ENCODE measurements around the gene KIF26B.

Gene KIF26B

GRCh38 chr1:245652660-245653427 is 498.1 kb downstream of the KIF26B start:
- DNase-seq (ENCODE audit: extremely low read depth, low read depth): no peak
- TF ChIP-seq, protein P1, sequence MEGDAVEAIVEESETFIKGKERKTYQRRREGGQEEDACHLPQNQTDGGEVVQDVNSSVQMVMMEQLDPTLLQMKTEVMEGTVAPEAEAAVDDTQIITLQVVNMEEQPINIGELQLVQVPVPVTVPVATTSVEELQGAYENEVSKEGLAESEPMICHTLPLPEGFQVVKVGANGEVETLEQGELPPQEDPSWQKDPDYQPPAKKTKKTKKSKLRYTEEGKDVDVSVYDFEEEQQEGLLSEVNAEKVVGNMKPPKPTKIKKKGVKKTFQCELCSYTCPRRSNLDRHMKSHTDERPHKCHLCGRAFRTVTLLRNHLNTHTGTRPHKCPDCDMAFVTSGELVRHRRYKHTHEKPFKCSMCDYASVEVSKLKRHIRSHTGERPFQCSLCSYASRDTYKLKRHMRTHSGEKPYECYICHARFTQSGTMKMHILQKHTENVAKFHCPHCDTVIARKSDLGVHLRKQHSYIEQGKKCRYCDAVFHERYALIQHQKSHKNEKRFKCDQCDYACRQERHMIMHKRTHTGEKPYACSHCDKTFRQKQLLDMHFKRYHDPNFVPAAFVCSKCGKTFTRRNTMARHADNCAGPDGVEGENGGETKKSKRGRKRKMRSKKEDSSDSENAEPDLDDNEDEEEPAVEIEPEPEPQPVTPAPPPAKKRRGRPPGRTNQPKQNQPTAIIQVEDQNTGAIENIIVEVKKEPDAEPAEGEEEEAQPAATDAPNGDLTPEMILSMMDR (IDR thresholded peaks at IDR 0.05; ENCODE audit: low read depth, low read length, missing control alignments): no peak
- H3K4me3 ChIP-seq (replicated peaks; ENCODE audit: low read depth, low read length): no peak overlapping the region

DNA sequence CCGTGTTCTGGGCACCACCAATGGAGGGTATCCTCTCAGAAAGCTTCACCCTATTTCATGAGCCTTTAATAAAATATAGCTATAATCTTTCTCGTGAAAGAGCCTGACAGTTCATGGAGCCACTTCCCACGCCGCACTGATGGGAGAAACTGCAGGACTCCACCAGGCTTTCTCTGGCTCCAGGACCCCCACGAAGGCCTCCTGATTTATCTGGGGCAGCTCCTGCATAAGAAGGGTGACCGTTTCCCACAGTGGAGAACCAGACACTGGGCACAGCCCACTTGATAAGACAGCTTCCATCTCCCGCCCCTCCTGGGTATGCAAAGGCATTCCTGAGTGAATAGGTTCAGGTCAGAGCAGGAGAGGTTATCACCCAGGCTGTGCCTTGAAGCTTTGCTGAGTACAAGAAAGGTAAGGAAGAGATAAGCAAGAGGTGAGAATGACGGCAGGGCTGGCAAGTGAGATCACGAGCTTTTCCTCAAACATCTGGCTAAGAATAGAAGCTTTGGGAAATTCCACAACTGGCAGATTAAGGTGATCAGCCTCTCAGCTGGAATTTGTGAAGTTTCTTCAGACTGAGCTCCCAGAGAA is 499.8 kb downstream of the KIF26B start:
- DNase-seq (ENCODE audit: extremely low read depth, low read depth): no peak
- H3K4me3 ChIP-seq (replicated peaks; ENCODE audit: low read depth, low read length): no peak overlapping the region
- TF ChIP-seq, protein P1 (IDR thresholded peaks at IDR 0.05; ENCODE audit: low read depth, low read length, missing control alignments): no peak

DNA sequence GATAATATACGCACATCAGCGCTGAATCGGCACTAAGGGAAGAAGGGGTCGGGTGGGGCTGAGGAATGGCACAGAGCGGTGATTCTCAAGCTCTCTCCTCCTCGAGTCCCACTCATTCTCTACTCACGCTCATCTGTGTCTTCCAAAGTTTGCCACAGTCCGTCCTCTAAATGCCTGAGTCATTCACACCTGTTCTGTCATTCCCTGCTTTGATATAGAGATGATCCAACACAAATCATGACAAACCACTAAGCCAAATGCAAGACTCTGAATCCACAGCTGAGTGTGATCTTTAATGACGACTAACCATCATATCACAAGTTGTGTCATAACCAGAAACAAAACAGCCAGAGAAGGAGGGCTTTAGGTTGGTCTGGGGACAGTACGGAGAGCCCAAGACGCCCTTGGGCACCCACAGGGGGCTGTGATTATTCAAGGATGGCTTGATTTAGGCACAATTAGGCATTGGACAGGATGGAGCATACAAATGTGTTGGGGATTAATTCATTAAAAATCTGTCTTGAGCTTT is 501.5 kb downstream of the KIF26B start:
- H3K4me3 ChIP-seq (replicated peaks; ENCODE audit: low read depth, low read length): no peak overlapping the region
- TF ChIP-seq, protein P1 (IDR thresholded peaks at IDR 0.05; ENCODE audit: low read depth, low read length, missing control alignments): no peak
- DNase-seq (ENCODE audit: extremely low read depth, low read depth): no peak

GRCh38 chr1:245657371-245657770 is 502.6 kb downstream of the KIF26B start:
- DNase-seq (ENCODE audit: extremely low read depth, low read depth): no peak
- TF ChIP-seq, protein P1 (IDR thresholded peaks at IDR 0.05; ENCODE audit: low read depth, low read length, missing control alignments): no peak
- H3K4me3 ChIP-seq (replicated peaks; ENCODE audit: low read depth, low read length): no peak overlapping the region

DNA sequence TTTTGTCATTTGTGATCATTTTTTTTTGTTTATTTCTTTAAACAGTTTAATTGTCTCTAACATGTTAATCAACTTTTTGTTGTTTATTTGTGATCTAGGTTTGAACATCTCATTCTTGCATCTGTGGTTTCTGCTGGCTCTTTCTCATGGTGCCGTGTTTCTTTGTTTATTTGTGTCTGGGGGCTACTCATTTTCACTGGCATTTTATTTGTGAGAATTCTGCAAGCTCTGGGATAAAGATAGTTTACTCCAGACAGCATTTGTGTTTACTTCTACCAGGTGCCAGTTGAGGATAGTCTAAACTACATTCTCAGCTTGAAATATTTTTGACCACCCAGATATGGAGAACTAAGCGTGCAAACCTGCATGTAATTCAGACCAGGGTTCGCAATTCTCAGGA is 508.6 kb downstream of the KIF26B start:
- TF ChIP-seq, protein P1 (IDR thresholded peaks at IDR 0.05; ENCODE audit: low read depth, low read length, missing control alignments): no peak
- no peak for DNase-seq (ENCODE audit: extremely low read depth, low read depth)
- H3K4me3 ChIP-seq (replicated peaks; ENCODE audit: low read depth, low read length): no peak overlapping the region

DNA sequence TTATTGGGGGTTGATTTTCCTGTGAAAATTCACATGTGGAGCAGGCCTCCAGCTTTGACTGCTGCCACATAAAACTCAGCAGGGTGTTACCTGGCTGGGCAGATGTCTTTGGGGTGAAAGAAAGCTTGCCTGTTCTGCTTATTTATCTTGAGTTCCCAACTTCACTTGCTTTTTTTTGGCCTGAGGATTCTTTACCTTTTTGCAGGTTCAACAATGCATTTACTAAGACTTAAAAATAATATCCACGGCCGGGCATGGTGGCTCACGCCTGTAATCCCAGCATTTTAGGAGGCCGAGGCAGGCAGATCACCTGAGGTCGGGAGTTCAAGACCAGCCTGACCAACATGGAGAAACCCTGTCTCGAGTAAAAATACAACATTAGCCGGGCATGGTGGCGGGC is 509.1 kb downstream of the KIF26B start:
- TF ChIP-seq, protein P1 (IDR thresholded peaks at IDR 0.05; ENCODE audit: low read depth, low read length, missing control alignments): no peak
- no peak overlapping the region for H3K4me3 ChIP-seq (replicated peaks; ENCODE audit: low read depth, low read length)
- DNase-seq (ENCODE audit: extremely low read depth, low read depth): no peak

Data from HFF-Myc (cell line).